Measurements from ENCODE around the gene PUS1.

PUS1 gene

GRCh38 chr12:131907379-131908091, 21.5 kb upstream of the PUS1 start:
- H3K4me1 ChIP-seq (ENCODE audit: control insufficient read depth, insufficient read depth, low read depth, low read length), result peaks cover 34% of the 10 kb centered on the region
- WGBS, result 95% methylated on average over 19 of the region's 31 CpGs
- no peak overlapping the region for H3K9ac ChIP-seq (ENCODE audit: low read length)
- peaks cover 59% of the 10 kb centered on the region for H3K79me1 ChIP-seq (replicated peaks; ENCODE audit: low read length, poor library complexity, severe bottlenecking)
- H3K4me2 ChIP-seq (ENCODE audit: low read length, poor library complexity, severe bottlenecking), result no peak overlapping the region
- H2AFZ ChIP-seq (ENCODE audit: low read depth, low read length), result no peak overlapping the region
- no peak overlapping the region for H2BK5ac ChIP-seq (ENCODE audit: low read depth, low read length, poor library complexity, severe bottlenecking)
- no peaks in the 10 kb centered on the region for H3K9me3 ChIP-seq (ENCODE audit: control insufficient read depth, low read length)
- H2AK5ac ChIP-seq (ENCODE audit: low read length, severe bottlenecking), result no peak overlapping the region
- H3K14ac ChIP-seq (ENCODE audit: low read length in 2 of 2), result no peak overlapping the region
- no peak overlapping the region for H2BK120ac ChIP-seq (ENCODE audit: low read depth, low read length)
- no peak overlapping the region for H3K4me3 ChIP-seq (ENCODE audit: insufficient read depth in 1 of 2, low read depth in 1 of 2, low read length in 2 of 2)
- H3K27me3 ChIP-seq (ENCODE audit: control insufficient read depth in 1 of 2, insufficient read depth in 1 of 2, low read length in 2 of 2), result no peaks in the 10 kb centered on the region
- H3K23ac ChIP-seq (ENCODE audit: low read length in 2 of 2), result no peak overlapping the region
- no peak overlapping the region for H3K4ac ChIP-seq (ENCODE audit: low read depth in 1 of 2, low read length in 2 of 2)
- peaks cover 28 to 95% of the 10 kb centered on the region in 2 experiments for H3K36me3 ChIP-seq (ENCODE audit: control insufficient read depth in 1 of 2, insufficient read depth in 2 of 2, low read depth in 1 of 2, low read length in 2 of 2)
- no peak overlapping the region for H4K91ac ChIP-seq (ENCODE audit: low read length)
- no peak overlapping the region for H4K8ac ChIP-seq (ENCODE audit: low read length)
- no peak overlapping the region for H3K18ac ChIP-seq (ENCODE audit: low read depth in 1 of 2, low read length in 2 of 2)
- H2BK15ac ChIP-seq (ENCODE audit: low read depth, poor library complexity, severe bottlenecking), result no peak overlapping the region
- DNase-seq, result no peak
- H2BK12ac ChIP-seq (ENCODE audit: low read length in 2 of 2), result no peak overlapping the region
- no peak overlapping the region for H3K27ac ChIP-seq (ENCODE audit: low read length, poor library complexity, severe bottlenecking)

- H3K9ac ChIP-seq (ENCODE audit: low read length), result no peak overlapping the region
- H3K14ac ChIP-seq (ENCODE audit: low read length in 2 of 2), result no peak overlapping the region
- 97% methylated on average over 95 of the region's 96 CpGs for WGBS
- H3K36me3 ChIP-seq (ENCODE audit: control insufficient read depth in 1 of 2, insufficient read depth in 2 of 2, low read depth in 1 of 2, low read length in 2 of 2), result peaks cover 28 to 92% of the 10 kb centered on the region in 2 experiments
- H4K91ac ChIP-seq (ENCODE audit: low read length), result no peak overlapping the region
- H3K4me1 ChIP-seq (ENCODE audit: control insufficient read depth, insufficient read depth, low read depth, low read length), result peaks cover 35% of the 10 kb centered on the region
- H2AFZ ChIP-seq (ENCODE audit: low read depth, low read length), result no peak overlapping the region
- H3K79me1 ChIP-seq (replicated peaks; ENCODE audit: low read length, poor library complexity, severe bottlenecking), result peaks cover 55% of the 10 kb centered on the region
- H3K23ac ChIP-seq (ENCODE audit: low read length in 2 of 2), result no peak overlapping the region
- no peak overlapping the region for H3K18ac ChIP-seq (ENCODE audit: low read depth in 1 of 2, low read length in 2 of 2)
- H3K4me3 ChIP-seq (ENCODE audit: insufficient read depth in 1 of 2, low read depth in 1 of 2, low read length in 2 of 2), result no peak overlapping the region
- no peak overlapping the region for H4K8ac ChIP-seq (ENCODE audit: low read length)
- no peaks in the 10 kb centered on the region for H3K27me3 ChIP-seq (ENCODE audit: control insufficient read depth in 1 of 2, insufficient read depth in 1 of 2, low read length in 2 of 2)
- H3K9me3 ChIP-seq (ENCODE audit: control insufficient read depth, low read length), result no peaks in the 10 kb centered on the region
- no peak overlapping the region for H2BK15ac ChIP-seq (ENCODE audit: low read depth, poor library complexity, severe bottlenecking)
- no peak overlapping the region for H3K4ac ChIP-seq (ENCODE audit: low read depth in 1 of 2, low read length in 2 of 2)
- no peak overlapping the region for H3K4me2 ChIP-seq (ENCODE audit: low read length, poor library complexity, severe bottlenecking)
- no peak overlapping the region for H3K27ac ChIP-seq (ENCODE audit: low read length, poor library complexity, severe bottlenecking)
- H2BK5ac ChIP-seq (ENCODE audit: low read depth, low read length, poor library complexity, severe bottlenecking), result no peak overlapping the region
- no peak overlapping the region for H2BK12ac ChIP-seq (ENCODE audit: low read length in 2 of 2)
- H2BK120ac ChIP-seq (ENCODE audit: low read depth, low read length), result no peak overlapping the region
- no peak overlapping the region for H2AK5ac ChIP-seq (ENCODE audit: low read length, severe bottlenecking)
- DNase-seq, result no peak
Measured at GRCh38 chr12:131908092-131909080, 20.7 kb upstream of the PUS1 start.

- Histone ChIP-seq H3K27me3 (ENCODE audit: control insufficient read depth in 1 of 2, insufficient read depth in 1 of 2, low read length in 2 of 2) (no peaks in the 10 kb centered on the region), H3K79me1 (replicated peaks; ENCODE audit: low read length, poor library complexity, severe bottlenecking) (peaks cover 53% of the 10 kb centered on the region), H4K8ac (ENCODE audit: low read length) (no peak overlapping the region), H3K4me2 (ENCODE audit: low read length, poor library complexity, severe bottlenecking) (no peak overlapping the region), H2BK15ac (ENCODE audit: low read depth, poor library complexity, severe bottlenecking) (no peak overlapping the region), H3K27ac (ENCODE audit: low read length, poor library complexity, severe bottlenecking) (no peak overlapping the region), H2AK5ac (ENCODE audit: low read length, severe bottlenecking) (no peak overlapping the region), H2BK5ac (ENCODE audit: low read depth, low read length, poor library complexity, severe bottlenecking) (no peak overlapping the region), H3K36me3 (ENCODE audit: control insufficient read depth in 1 of 2, insufficient read depth in 2 of 2, low read depth in 1 of 2, low read length in 2 of 2) (peaks cover 34 to 91% of the 10 kb centered on the region in 2 experiments), H3K23ac (ENCODE audit: low read length in 2 of 2) (no peak overlapping the region), H3K4me3 (ENCODE audit: insufficient read depth in 1 of 2, low read depth in 1 of 2, low read length in 2 of 2) (no peak overlapping the region), H2AFZ (ENCODE audit: low read depth, low read length) (no peak overlapping the region), H3K4me1 (ENCODE audit: control insufficient read depth, insufficient read depth, low read depth, low read length) (peaks cover 32% of the 10 kb centered on the region), H2BK12ac (ENCODE audit: low read length in 2 of 2) (no peak overlapping the region), H3K14ac (ENCODE audit: low read length in 2 of 2) (no peak overlapping the region), H4K91ac (ENCODE audit: low read length) (no peak overlapping the region), H3K18ac (ENCODE audit: low read depth in 1 of 2, low read length in 2 of 2) (no peak overlapping the region), H3K9ac (ENCODE audit: low read length) (no peak overlapping the region), H2BK120ac (ENCODE audit: low read depth, low read length) (no peak overlapping the region), H3K4ac (ENCODE audit: low read depth in 1 of 2, low read length in 2 of 2) (no peak overlapping the region), H3K9me3 (ENCODE audit: control insufficient read depth, low read length) (no peaks in the 10 kb centered on the region)
- 96% methylated on average over 54 of the region's 61 CpGs for WGBS
- DNase-seq, result no peak
Measured at GRCh38 chr12:131909081-131909751, 19.9 kb upstream of the PUS1 start.

Data from mesenchymal stem cell (in vitro differentiated cells and primary cell).